HT1080 (cell line): ENCODE measurements around the gene TTC14. TPM values are rescaled to one million over a fixed set of nuclear protein-coding genes. Genes with fewer than 3 reads are reported as not detected.

Experiments
- DNase-seq: peaks from one replicate; pipeline ENCODE4 v3.0.0-alpha.2; 2015; ENCODE audit warnings: low read depth
- small RNA-seq: library from RNA; depleted of rRNA; stranded (forward); fragments of <200 nt; gene quantifications from one replicate; pipeline ENCODE3, GENCODE V24; 2014
- total RNA-seq: library from RNA; depleted of rRNA; stranded (reverse); fragments of >200 nt; shearing (Covaris generic); gene quantifications from 2 replicates; pipeline ENCODE4 v1.2.3, GENCODE V29; 2014; rRNA removed

Gene TTC14
- total RNA-seq, 1 experiment from 2014 or later = 56.6 TPM

DNA sequence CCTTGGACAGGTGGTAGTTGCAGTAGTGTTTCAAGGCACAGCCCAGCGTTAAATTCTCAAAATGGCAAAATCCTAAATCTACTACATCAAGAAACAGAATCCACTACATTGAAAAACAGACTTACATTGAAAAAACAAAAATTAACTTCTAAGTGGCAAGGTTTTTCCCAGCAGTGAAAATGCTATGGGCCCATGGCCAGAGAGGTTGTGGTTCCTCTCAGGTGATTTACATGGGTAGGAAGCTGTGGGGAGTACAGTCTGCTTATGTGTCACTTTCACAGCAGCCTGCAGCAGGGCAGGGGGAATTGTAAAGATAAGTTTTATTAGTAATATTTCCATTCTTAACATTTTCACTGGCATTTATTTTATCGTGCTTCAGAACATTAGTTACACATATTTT is 24.9 kb downstream of the TTC14 start:
- DNase-seq = no peak

DNA sequence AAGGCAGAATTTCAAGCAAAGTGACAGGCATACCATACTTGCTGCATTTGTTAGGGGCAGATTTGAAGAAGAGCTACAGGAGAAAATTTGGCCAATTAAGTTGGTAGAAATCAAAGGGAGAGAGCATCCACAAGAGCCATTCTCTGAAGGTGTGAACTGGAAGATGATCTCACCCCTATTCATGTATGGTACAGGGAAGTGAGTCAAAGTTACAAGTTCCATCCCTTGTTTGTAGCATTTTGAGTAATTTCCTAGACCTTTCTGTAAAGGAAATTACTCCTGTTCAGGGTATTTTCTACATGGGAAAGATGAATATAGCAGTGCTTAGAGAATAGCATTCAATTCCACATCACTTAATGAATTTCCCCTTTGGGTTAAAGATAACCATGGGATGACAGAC is 28.4 kb downstream of the TTC14 start:
- peak; percentile 64 for DNase-seq

DNA sequence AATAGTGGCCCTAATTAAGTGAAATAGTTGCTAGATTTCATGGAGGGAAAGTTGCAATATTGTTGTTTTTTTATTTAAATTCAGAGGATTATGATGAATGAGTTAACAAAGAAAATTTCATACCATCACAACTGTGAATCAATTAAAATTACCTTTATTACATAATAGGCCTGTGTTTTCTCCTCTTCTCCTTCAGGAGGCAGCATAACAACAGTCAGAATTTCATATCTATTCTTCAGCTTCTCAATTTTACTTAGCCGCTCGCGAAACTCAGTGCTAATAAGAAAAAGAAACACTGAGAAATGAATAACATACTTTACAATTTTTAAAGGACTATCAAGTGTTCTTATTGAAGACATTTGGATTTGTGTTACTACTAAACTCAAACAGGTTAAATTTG is 29.4 kb downstream of the TTC14 start:
- no peak for DNase-seq

DNA sequence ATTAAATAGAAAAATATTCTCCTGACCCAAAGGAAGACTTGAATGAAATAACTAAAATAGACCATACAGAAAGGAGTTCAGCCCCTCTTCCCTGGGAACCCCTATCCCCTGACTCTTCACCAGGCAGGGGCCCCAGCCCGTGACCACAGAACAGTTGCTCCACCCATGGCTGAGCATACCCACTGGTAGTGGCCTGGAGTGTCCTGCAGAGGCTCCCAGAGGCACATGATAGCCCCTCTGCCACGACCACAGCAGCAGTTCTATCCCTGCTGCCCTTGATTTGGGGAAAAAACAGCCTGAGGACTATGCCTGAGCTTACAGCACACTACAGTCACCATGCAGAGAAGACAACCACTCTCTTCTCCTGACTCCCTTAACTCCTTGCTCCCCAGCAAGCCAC is 31.8 kb downstream of the TTC14 start:
- DNase-seq = peak; percentile 19

DNA sequence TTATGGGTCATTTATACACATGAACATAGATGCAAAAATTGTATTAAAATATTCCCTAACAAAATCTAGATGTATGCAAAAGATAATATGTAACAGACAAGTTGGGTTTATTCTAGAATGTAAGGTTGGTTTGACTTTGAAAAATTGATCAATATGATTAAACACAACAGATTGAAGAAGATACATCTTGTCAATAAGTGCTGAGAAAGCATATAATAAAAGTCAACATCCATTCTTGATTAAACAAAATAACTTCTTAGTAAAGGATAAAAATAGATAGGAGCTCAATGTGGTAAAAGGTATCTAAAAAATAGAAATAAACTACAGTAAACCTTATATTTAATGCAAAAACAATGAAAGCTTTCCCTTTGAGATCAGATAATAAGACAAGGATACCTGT is 39.0 kb downstream of the TTC14 start:
- DNase-seq = no peak

DNA sequence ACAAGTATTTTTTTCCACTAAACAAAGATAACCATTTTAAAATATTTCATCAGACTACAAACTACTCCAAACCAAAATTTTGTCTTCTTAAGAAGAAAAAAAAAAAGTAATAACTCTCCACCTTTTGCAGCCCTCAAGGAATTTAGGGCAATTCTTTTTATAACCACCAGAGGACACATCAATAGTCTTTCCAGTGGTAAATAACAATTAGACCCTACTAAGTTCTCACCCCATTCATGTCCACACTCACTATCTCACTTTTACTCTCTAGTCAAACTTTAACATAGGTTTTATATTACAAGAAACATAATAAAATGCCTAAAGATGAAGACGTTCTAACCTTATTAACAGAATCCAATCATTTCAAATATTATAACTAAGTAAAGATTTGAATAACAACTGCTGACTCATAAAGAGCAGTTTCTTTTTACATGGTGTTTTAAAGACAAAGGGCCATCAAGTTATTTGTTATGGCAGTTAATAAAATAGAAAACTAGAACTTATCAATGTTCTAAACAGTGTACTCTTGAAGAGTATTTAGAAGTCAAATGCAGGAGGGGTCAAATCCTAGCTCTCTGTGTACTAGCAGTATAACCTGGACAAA is 44.3 kb downstream of the TTC14 start:
- DNase-seq = no peak

DNA sequence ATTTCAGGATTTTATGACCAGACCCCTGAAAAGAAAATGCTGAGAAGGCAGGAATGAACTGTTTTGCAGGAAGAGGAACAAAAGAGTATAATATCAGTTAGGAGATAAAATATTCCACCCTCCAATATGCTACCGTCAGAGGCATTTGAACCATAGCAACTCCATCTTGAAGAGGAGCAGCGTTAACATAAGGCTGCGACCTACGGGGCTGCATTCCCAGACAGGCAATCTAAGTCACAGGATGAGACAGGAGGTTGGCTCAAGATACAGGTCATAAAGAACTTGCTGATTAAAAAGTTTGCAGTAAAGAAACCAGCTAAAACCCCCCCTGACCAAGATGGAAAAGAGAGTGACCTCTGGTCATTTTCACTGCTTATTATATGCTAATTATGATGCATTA is 54.4 kb downstream of the TTC14 start:
- DNase-seq = no peak

DNA sequence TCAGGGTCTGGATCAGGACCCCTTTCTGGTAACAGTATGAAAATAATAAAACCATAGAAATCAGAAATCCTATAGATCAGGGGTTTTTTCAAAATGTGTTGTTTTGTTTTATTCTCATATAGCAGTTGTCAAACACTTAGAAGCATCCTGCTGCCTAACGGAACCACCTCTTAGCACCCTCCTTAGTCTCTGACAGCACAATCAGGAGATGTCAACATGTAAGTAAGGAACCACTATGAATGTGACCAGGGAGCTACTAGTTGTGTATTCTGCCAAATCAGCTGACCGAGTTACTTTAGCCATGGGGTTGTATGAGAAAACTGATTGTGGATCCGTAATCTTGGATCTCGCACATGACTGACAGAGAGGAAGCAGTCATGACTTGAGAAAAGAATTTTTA is 55.1 kb downstream of the TTC14 start:
- no peak for DNase-seq

Small RNAs within 50 kb of the gene (small RNA-seq; reads per million reads assigned to genes)
- not detected for gene AC068298.1
- gene RNU6-486P = not detected

Other genes starting within 250 kb of the TTC14 start
- gene CCDC39, start 77.3 kb downstream of the TTC14 start, total RNA-seq = 0.03 and 0.05 TPM in 2 replicates